ENCODE measurements around the gene TTLL11.

- TF ChIP-seq, protein P1, sequence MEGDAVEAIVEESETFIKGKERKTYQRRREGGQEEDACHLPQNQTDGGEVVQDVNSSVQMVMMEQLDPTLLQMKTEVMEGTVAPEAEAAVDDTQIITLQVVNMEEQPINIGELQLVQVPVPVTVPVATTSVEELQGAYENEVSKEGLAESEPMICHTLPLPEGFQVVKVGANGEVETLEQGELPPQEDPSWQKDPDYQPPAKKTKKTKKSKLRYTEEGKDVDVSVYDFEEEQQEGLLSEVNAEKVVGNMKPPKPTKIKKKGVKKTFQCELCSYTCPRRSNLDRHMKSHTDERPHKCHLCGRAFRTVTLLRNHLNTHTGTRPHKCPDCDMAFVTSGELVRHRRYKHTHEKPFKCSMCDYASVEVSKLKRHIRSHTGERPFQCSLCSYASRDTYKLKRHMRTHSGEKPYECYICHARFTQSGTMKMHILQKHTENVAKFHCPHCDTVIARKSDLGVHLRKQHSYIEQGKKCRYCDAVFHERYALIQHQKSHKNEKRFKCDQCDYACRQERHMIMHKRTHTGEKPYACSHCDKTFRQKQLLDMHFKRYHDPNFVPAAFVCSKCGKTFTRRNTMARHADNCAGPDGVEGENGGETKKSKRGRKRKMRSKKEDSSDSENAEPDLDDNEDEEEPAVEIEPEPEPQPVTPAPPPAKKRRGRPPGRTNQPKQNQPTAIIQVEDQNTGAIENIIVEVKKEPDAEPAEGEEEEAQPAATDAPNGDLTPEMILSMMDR (IDR thresholded peaks at IDR 0.05), result no peak
- TF ChIP-seq POLR2AphosphoS5 (IDR thresholded peaks at IDR 0.05) (no peak), POLR2A (IDR thresholded peaks at IDR 0.05; ENCODE audit: low read depth) (no peak)
Measured at GRCh38 chr9:121844562-121844961, 248.5 kb downstream of the TTLL11 start.

Measured in esophagus muscularis mucosa (tissue), 3 donors.